Kidney capillary endothelial cell (primary cell): ENCODE results near the gene PSD2.

ENCODE experiments used
- DNase-seq: peaks from one replicate; pipeline ENCODE4 v3.0.0-alpha.2; 2018; ENCODE audit warnings: low spot score

The PSD2 gene

DNA sequence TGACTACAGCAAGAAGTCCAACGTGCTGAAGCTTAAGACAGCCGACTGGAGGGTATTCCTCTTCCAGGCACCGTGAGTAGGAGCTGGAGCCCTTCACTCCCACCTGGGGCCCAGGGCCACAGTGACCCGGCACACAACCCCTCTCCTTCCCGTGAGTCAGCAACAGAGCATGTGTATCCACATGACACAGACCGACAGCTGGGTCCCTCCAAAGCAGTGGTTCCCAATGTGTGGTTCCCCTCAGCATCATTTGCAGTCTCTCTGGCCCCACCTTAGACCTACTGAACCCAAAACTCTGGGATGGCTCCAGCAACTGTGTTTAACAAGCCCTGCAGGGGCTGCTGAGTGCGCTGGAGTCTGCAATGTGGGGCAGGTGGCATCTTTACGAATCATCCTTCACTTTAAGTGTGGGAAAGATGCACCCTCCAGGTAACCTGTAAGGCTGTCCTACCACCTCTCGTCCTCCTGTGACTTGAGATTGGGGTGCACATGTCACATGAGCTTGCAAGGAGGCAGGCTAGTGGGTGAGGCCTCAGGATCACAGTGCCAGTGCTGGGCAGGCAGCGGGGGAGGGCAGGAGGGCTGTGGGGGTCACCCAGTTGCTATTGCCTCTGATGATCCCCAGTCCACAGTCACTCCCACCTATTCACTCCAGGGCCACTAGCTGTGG is 42.2 kb downstream of the PSD2 start:
- no peak for DNase-seq

DNA sequence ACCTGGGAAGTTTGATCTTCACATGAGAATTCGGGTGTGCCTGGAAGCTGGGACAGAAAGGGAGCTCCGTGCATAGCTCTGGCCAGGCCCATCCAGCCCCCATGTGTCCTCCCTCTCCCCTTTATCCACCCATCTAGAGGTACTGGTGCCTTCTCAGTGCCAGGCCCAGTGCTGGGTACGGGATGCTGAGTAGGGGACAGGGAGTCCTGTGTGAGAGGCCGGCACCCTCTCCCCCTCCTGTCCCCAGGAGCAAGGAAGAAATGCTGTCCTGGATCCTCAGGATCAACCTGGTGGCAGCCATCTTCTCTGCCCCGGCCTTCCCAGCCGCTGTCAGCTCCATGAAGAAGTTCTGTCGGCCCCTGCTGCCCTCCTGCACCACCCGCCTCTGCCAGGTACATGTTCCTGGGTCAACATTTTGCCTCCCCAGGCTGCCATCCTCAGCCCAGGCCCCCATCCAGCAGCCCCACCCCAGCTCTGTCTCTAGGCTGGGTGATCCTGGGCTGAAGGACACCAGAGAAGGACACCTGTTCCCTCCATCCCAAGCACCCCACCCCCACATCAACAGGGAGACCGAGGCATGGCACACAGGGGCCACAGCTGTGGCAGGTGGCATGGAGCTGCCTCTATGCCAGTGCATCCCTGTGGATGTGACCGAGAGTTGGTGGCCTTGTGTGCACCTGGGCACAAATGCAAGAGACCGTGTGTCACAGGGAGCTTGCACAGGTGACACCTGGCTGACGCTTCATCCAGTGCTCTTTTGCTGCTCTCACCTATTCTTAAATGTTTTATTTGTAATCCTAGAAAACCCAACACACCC is 43.0 kb downstream of the PSD2 start:
- DNase-seq, result no peak

- DNase-seq, result no peak
Observed at GRCh38 chr5:139839232-139839815, 43.7 kb downstream of the PSD2 start.

GRCh38 chr5:139839918-139840317 is 44.3 kb downstream of the PSD2 start:
- no peak for DNase-seq

GRCh38 chr5:139841549-139841948 is 45.9 kb downstream of the PSD2 start:
- DNase-seq, result no peak

DNA sequence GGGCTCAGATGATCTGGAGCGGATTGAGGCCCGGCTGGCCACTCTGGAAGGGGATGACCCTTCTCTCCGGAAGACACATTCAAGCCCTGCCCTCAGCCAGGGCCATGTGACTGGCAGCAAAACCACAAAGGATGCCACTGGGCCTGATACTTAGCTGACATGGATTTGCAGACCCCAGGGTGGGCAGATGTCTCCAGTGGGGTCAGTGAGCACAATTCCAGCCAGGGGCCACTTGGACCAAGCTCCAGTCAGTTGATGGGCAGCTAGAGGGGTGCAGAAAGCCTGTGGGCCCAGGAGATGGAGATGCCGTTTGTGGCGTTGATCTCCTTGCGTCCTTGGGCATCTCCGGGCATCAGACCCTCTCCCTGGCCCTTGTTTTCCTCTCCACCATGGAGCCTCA is 46.7 kb downstream of the PSD2 start:
- no peak for DNase-seq

- no peak for DNase-seq
Observed at GRCh38 chr5:139843991-139844390, 48.4 kb downstream of the PSD2 start.

DNA sequence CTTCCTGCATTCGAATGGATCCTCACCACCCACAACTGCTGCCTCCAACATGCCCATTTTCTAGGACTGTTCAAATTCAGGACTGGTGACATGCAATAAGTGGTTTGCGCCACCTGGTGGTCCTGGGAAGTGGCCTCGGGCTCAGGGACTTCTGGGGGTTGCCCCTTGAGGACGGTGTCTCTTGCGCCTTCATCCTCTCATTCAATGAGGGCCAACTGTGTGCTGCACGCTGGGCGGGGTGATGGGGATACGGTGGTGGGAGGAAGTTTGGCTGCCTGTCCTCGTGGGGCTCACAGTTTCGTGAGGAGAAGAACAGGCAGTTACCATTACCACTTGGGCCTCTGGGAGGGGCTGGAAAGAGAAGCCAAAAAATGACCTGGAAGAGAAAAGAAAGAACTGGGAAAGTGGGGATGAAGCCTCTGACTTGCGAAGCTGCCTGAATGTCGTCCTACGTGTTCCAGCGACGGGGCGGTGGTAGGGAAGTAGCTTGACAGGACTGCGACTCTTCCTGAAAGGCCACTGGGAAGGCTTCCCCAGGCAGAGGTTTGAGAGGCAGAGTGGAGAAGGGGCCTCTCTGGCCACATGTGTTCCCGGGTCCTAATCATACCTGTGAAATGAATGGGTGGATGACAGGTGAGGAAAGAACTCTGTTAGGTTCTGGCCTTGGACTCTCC is 49.0 kb downstream of the PSD2 start:
- peak; percentile 67 for DNase-seq

GRCh38 chr5:139845846-139846681 is 50.5 kb downstream of the PSD2 start:
- no peak for DNase-seq

DNA sequence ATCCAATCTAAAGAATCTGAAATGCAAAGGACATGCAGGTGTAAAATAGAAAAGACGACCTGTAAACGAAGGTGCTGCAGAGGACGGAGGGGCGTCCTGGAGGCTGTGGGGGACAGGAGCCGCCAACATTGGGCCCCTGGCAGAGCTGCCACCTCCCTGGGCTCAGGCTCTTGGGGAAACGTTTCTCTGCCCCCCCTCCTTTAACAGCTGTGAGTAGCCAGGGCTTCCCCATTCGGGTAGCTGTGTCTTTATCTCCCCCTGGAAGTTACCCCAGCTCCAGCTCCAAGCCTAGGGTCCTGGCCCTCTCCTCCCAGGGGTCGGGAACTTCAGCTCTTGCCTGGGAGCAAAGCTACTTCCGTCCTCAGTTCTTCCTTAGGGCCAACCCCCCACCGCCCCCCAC is 51.5 kb downstream of the PSD2 start:
- DNase-seq, result no peak

GRCh38 chr5:139847790-139848507 is 52.3 kb downstream of the PSD2 start:
- DNase-seq, result peak; percentile 37

GRCh38 chr5:139848508-139849100 is 53.0 kb downstream of the PSD2 start:
- no peak for DNase-seq

GRCh38 chr5:139849501-139849900 is 53.9 kb downstream of the PSD2 start:
- no peak for DNase-seq

DNA sequence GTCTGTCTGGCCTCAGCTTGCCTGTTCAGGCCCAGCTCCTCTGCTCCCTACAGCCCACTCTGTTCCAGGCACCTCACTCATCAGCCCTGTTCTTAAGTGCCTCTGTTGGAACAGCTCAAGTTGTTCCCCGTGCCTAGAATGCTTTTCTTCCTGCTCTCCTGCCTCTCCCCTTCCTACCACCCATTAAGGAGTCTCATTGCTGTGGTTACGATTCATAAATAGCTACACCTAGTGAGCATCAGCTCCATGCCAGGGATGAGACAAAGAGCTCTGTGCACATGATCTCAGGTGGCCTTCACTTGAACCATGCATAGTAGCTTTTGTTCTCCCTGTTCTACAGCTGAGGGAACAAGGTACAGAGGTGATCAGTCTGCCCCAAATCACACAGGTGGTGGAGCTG is 54.3 kb downstream of the PSD2 start:
- DNase-seq, result no peak

- no peak for DNase-seq
Observed at GRCh38 chr5:139850423-139851016, 54.9 kb downstream of the PSD2 start.

GRCh38 chr5:139851558-139851957 is 56.0 kb downstream of the PSD2 start:
- DNase-seq, result no peak

DNA sequence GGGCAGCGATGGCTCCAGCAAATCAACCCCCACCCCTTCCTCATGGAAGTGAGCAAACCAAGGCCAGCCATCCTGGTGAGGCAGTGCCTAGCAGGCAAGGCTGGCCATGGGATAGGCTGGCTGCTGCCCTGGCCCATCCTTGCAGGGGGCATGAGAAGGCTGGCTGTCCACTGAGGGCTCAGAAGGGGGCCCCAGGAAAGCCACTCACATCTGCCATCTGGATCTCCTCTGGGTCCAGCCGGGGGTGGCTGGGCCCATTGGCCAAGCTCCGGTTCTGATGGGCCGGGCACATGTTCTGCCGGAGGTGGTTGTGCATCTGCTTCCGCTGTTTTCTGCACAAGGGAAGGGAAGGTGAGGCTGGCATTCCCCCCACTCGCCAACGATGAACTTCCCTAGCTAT is 57.1 kb downstream of the PSD2 start:
- DNase-seq, result no peak

DNA sequence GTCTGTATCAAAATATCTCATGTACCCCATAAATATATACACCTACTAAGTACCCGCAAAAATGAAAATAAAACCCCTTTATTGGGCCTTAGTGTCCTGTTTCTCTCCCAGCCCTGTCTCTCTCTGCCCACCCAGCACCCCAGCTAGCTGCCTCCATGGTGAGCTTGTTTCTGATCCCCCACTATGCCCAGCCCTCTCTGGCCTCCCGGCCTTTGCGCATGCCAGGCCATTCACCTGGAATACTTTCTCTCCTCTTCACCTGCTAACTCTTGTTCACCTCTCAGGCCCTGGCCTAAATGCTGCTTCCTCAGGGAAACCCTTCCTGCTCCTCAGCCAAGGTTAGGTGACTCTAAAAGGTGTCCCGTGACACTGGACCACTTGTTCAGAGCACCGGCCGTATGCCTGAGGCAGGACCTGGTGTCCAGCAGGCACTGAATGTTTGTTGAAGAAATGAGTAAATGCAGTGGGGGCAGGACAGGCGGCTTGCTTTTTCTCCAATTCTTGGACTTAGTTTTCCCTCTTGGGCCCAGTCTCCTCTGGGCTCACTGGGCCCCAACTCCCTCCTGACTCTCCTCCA is 58.5 kb downstream of the PSD2 start:
- no peak for DNase-seq

DNA sequence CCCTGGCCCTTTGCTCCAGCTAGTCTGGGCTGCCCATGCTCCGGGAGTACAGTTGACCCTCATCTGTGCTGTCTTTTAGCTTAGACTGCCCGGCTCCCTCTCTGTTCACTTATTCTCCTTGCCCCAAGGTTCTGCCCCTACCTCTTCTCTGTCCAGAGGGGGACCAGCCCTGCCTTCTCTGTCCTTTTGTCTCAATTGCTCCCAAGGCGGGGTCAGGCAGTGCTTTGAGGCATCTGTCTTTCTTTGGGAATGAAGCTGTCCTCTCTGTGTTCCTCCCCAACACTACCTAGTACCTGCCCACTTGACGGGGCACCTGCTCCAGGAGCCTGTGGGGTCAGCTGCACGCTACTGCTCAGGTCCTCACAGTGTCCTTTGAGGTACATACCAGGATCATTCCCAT is 59.3 kb downstream of the PSD2 start:
- no peak for DNase-seq

- no peak for DNase-seq
Observed at GRCh38 chr5:139855451-139855850, 59.8 kb downstream of the PSD2 start.
